Measurements from ENCODE around the gene ZNF493.

The ZNF493 gene

DNA sequence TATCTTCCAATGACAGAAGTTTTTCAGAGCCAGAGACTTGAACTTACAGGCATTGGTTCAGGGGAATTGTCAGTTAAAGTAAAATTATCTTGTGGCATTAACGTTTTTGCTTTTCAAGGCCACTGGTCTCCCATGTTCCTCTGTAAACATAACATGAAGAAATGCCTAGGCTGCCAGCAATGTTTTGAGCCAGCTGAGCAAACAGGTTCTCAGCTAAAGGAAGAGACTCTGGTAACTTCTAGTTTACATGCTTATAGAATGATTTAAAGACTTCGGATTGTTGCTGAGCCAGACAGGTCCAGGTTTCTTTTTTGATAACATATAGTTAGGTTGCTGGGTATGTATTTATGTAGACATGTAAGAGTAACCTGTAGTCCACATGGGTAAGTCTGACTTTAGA, 35.7 kb downstream of the ZNF493 start:
- DNase-seq (ENCODE audit: low read depth), result no peak
- H3K4me3 ChIP-seq (ENCODE audit: low read depth, low read length), result no peak overlapping the region
- TF ChIP-seq, protein P1, sequence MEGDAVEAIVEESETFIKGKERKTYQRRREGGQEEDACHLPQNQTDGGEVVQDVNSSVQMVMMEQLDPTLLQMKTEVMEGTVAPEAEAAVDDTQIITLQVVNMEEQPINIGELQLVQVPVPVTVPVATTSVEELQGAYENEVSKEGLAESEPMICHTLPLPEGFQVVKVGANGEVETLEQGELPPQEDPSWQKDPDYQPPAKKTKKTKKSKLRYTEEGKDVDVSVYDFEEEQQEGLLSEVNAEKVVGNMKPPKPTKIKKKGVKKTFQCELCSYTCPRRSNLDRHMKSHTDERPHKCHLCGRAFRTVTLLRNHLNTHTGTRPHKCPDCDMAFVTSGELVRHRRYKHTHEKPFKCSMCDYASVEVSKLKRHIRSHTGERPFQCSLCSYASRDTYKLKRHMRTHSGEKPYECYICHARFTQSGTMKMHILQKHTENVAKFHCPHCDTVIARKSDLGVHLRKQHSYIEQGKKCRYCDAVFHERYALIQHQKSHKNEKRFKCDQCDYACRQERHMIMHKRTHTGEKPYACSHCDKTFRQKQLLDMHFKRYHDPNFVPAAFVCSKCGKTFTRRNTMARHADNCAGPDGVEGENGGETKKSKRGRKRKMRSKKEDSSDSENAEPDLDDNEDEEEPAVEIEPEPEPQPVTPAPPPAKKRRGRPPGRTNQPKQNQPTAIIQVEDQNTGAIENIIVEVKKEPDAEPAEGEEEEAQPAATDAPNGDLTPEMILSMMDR (conservative IDR thresholded peaks at IDR 0.05; ENCODE audit: low read depth, low read length), result no peak

DNA sequence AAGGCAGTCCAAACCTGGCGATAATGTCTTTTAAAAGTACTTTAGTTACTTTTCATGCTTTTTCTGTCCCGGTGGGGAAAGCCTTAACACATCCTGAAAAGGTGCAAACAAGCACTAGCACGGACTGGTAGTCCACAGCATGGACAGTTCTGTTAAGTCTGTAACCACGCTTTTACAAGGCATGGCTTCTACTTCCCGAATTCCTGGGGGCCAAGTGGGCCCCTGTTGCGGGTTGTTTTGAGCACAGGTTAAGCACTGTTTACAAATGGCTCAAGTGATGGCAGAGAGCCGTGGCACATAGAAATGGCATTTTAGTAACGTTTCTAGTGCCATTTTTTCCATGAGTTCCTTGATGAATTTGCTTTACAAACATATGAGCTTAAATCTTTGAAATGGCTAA, 37.6 kb downstream of the ZNF493 start:
- H3K4me3 ChIP-seq (ENCODE audit: low read depth, low read length), result no peak overlapping the region
- DNase-seq (ENCODE audit: low read depth), result no peak
- TF ChIP-seq, protein P1 (conservative IDR thresholded peaks at IDR 0.05; ENCODE audit: low read depth, low read length), result no peak

DNA sequence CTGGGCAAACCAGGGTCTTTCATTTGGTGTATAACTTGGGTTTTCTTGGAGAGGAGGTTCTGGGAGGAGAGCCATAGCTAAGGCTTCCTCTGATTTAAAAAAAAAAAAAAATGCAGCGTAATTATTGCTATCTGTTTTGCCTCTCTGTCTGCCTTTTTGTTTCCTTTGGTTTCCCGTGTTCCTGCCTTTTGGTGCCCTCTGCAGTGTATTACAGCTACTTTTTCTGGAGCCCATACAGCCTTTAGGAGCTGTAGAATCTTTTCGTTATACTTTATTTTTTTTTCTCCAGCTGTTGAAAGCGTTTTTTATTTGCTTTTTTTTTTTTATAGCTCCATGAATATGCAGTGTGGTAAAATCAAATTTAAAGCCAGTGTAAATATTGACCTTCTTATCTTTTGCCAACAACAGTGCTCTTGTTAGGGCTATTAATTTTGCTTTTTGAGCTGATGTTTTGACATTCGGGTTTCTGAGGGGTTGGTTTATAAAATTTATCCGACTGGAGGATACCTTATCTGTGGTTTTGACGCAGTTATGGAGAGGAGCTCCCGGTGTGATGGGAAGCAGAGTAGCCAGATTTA, 38.1 kb downstream of the ZNF493 start:
- TF ChIP-seq, protein P1 (conservative IDR thresholded peaks at IDR 0.05; ENCODE audit: low read depth, low read length), result no peak
- no peak overlapping the region for H3K4me3 ChIP-seq (ENCODE audit: low read depth, low read length)
- DNase-seq (ENCODE audit: low read depth), result no peak

DNA sequence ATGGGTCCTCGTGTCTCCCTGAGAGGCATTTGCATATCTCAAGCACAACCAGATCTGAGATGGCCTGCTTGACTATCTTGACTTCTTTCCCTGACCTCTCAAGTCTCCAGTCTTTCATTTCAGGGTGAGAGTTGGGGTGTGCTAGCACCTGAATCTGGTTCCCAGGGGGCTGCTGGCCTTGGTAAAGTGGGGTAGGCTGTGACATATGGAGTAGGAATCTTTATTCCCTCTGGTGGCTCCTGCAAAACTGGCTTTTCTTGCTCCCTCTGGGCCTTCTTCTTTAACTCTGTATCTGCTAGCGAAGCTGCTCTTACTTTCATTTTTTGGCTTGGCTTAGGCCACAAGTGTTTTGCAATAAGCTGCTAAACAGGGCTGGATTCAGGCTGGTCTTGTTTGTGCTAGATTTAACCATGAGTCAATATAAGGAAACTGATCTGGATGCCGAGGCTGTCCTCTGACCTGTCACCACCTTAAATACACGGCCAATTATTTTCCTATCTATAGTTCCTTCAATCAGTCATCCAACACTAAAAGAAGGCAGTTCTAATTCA, 42.3 kb downstream of the ZNF493 start:
- DNase-seq (ENCODE audit: low read depth), result no peak
- TF ChIP-seq, protein P1 (conservative IDR thresholded peaks at IDR 0.05; ENCODE audit: low read depth, low read length), result no peak
- no peak overlapping the region for H3K4me3 ChIP-seq (ENCODE audit: low read depth, low read length)

DNA sequence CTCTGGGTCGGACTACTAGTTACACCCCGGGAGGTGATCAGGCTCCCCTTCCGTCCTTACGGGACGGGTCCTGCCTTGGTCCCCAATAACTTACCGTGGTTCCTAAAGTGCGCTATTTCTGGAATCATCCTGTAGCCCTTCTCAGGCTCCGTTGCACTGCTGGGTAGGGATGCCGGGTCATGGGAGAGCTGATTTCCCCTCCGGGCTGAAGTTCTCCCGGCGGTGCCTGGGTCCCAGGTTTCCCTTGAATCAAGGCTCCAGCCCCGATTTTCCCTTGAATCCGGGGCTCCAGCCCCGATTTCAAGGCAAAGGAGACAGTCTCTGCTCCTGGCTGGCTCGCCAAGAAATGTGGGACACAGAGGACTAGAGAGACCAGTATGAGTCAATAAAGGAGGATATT, 43.4 kb downstream of the ZNF493 start:
- H3K4me3 ChIP-seq (ENCODE audit: low read depth, low read length), result no peak overlapping the region

DNA sequence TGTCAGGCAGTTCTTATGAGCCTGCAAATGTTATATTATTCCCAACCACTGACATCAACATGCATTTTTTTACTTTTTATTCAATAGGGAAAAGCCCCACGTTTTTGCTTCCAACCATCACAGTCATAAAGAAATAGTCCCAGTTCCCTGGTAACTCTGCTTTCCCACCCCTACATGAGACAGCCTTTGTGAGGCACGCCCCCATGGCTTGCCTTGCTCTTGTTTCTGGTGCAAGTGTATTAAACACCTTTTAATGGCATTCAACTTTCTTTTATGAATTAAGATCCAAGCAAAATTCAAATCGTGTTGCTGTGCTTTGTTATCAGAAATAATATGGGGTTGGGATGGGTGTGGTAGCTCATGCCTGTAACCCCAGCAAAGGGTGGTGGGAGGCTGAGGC, 54.3 kb downstream of the ZNF493 start:
- TF ChIP-seq, protein P1 (conservative IDR thresholded peaks at IDR 0.05; ENCODE audit: low read depth, low read length), result no peak
- H3K4me3 ChIP-seq (ENCODE audit: low read depth, low read length), result no peak overlapping the region
- DNase-seq (ENCODE audit: low read depth), result no peak

More for the DNA sequence above, 43.4 kb downstream of the ZNF493 start:
- DNase-seq (ENCODE audit: low read depth), result no peak
- TF ChIP-seq, protein P1 (conservative IDR thresholded peaks at IDR 0.05; ENCODE audit: low read depth, low read length), result no peak

DNA sequence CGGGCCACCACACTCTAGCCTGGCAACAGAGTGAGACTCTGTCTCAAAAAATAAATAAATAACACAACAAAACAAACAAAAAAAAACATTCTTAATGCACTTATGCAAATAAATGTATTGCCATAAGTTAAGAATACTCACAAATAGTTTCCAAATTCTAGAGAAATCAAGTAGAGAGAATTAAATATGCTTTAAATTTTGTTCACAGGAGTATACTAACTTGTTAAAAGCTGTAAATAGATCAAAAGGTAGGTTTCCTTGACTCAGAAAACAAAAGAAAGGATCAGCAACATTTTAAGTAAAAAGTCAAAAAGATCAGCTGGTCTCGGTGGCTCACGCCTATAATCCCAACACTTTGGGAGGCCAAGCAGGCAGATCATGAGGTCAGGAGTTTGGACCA, 58.0 kb downstream of the ZNF493 start:
- TF ChIP-seq, protein P1 (conservative IDR thresholded peaks at IDR 0.05; ENCODE audit: low read depth, low read length), result no peak
- no peak for DNase-seq (ENCODE audit: low read depth)
- H3K4me3 ChIP-seq (ENCODE audit: low read depth, low read length), result no peak overlapping the region
